ENCODE results near the gene NTNG2. TPM values are rescaled to one million over a fixed set of nuclear protein-coding genes. Genes with fewer than 3 reads are reported as not detected.

Gene NTNG2
- total RNA-seq, 8 experiments from 2014 or later, result 0.59 to 5.3 (median 2.1) TPM

DNA sequence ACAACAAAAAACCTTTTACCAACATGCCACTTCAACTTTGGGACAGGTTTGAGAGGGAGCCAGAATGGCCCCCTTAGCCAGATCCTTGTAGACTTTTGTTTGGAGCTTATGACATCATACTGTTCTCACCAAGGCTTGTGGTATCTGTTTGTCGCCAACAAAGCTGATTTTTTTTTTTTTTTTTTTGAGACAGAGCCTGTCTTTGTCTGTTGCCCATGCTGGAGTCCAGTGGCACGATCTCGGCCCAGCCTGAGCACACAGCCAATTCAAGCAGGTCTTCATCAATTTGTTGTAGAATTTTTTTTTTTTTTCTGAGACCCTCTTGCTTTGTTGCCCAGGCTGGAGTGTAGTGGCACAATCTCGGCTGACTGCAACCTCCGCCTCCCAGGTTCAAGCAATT is 26.4 kb upstream of the NTNG2 start:
- in situ Hi-C loops (cut with MboI; ENCODE audit: low pct_unique_long_range_greater_than_20kb in 2 of 9, low sequenced_read_pairs in 9 of 9, unreplicated experiment in 9 of 9), result no loop called here
- Histone ChIP-seq H3K27ac (peak overlapping the region; percentile 84 to 87), H3K4me1 (replicated peaks in 1 of 2) (peaks cover 28 to 38% of the 10 kb centered on the region in 2 donors), H3K4me3 (no peak overlapping the region)
- ATAC-seq (replicated peaks in 6 of 8), result no peak
- 4 to 100% (median 95%) methylated on average over 1 to 5 of the region's 5 CpGs for WGBS, 10 experiments

GRCh38 chr9:132136151-132136780 is 25.6 kb upstream of the NTNG2 start:
- H3K4me3 ChIP-seq, result no peak overlapping the region
- peaks cover 33 to 44% of the 10 kb centered on the region in 2 donors for H3K4me1 ChIP-seq (replicated peaks in 1 of 2)
- WGBS, 10 experiments, result 0 to 100% (median 85%) methylated on average over 1 to 3 of the region's 16 CpGs; no CpG with 5 or more reads in 6 of the 10 experiments
- ATAC-seq (replicated peaks in 6 of 8), result peak in 5 of 8 experiments; percentile 74 to 86 (median 77)
- in situ Hi-C loops (cut with MboI; ENCODE audit: low pct_unique_long_range_greater_than_20kb in 2 of 9, low sequenced_read_pairs in 9 of 9, unreplicated experiment in 9 of 9), result no loop called here
- H3K27ac ChIP-seq, result peak overlapping the region; percentile 84 to 87

DNA sequence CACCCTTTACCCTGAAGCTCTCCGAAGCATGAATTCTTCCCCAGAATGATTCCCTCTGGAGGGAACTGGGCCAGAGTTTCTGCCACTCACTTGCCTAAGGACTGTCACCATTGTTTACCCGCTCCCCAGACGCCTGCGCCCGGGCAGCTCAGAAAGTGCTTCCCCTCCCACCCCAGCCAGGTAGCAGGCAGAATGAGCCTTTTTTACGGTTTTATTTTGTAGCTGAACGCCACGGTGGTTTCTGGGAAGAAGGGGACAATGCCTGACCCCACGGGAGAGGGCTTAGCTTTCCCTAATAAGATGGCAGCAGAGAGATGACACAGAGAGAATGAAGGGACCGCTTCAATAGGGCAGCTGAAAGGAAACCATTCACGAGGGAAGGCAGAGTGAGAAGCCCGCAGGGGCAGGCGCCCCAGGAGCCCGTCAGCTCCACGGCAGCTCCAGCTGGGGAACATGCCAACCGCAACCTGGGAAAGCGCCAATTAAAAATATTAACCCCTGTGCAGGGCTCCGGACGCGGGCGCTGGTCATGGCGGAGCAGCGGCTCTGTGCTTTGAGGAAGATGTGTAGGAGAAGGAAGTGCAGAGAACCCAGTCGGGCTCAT is 20.4 kb upstream of the NTNG2 start:
- H3K27ac ChIP-seq, result peak overlapping the region in 1 of 2 donors; percentile 13
- H3K4me3 ChIP-seq, result peak overlapping the region in 2 of 5 donors; percentile 8 to 20
- peak in 7 of 8 experiments; percentile 25 to 81 (median 75) for ATAC-seq (replicated peaks in 6 of 8)
- in situ Hi-C loops (cut with MboI; ENCODE audit: low pct_unique_long_range_greater_than_20kb in 2 of 9, low sequenced_read_pairs in 9 of 9, unreplicated experiment in 9 of 9), result no loop called here
- WGBS, 10 experiments, result 0 to 60% (median 16%) methylated on average over 1 to 9 of the region's 24 CpGs; no CpG with 5 or more reads in 2 of the 10 experiments
- H3K4me1 ChIP-seq (replicated peaks in 1 of 2), result peaks cover 29 to 43% of the 10 kb centered on the region in 2 donors

DNA sequence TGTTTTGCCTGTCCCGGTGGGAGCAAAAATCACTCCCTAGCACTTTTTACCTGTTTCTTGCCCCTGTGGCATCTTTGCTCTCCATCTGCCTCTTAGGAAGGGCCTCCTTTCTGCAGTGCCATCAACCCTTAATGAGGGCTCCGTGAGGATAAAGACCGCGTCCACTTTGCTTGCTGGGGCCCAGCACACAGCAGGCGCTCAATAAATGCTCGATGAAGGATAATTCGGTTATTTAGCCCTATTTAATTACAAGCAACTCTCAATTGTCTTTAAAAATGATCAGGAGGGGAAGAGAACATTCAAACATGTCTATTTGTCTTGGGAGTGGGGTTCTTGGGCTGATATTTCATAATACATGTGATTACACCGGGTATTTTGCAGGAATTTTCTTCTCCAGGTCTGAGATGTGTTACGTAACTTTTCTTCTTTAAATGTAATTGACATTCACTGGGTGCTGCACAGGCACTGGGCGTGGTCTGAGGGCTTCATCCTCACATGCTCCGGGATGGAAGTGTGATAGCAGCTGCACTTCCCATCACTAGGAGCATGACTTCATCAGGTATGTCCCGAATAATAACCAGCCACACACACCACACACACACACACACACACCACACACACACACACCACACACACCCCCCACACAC is 19.8 kb upstream of the NTNG2 start:
- no peak overlapping the region for H3K4me3 ChIP-seq
- no peak for ATAC-seq (replicated peaks in 6 of 8)
- H3K4me1 ChIP-seq (replicated peaks in 1 of 2), result peaks cover 22 to 37% of the 10 kb centered on the region in 2 donors
- no peak overlapping the region for H3K27ac ChIP-seq
- WGBS, 10 experiments, result 30 to 95% (median 76%) methylated on average over 2 to 7 of the region's 12 CpGs; no CpG with 5 or more reads in 5 of the 10 experiments
- in situ Hi-C loops (cut with MboI; ENCODE audit: low pct_unique_long_range_greater_than_20kb in 2 of 9, low sequenced_read_pairs in 9 of 9, unreplicated experiment in 9 of 9), result no loop called here

DNA sequence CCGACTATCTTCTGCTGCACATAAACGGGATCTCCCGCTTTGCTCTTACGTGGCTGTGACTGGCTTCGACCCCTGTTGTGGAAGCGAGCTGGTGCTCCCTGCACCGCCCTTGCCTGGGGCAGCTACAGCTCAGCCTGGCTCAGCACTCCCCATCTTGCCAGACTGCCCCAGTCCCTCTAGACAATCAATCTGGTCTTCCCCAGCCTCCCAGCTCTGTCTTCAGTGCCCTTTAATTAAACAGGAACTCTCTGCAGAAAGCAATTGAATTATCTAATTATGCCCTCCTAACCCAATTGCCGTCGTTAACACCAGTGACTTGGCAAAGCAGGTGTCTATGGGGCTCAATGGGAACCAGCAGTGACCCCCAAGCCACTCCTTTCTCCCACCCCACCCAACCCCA is 18.9 kb upstream of the NTNG2 start:
- 29 to 73% (median 40%) methylated on average over 1 to 9 of the region's 9 CpGs; no CpG with 5 or more reads in 7 of the 10 experiments for WGBS, 10 experiments
- no peak for ATAC-seq (replicated peaks in 6 of 8)
- Histone ChIP-seq H3K27ac (no peak overlapping the region), H3K4me3 (no peak overlapping the region), H3K4me1 (replicated peaks in 1 of 2) (peaks cover 14 to 28% of the 10 kb centered on the region in 2 donors)
- in situ Hi-C loops (cut with MboI; ENCODE audit: low pct_unique_long_range_greater_than_20kb in 2 of 9, low sequenced_read_pairs in 9 of 9, unreplicated experiment in 9 of 9), result no loop called here

DNA sequence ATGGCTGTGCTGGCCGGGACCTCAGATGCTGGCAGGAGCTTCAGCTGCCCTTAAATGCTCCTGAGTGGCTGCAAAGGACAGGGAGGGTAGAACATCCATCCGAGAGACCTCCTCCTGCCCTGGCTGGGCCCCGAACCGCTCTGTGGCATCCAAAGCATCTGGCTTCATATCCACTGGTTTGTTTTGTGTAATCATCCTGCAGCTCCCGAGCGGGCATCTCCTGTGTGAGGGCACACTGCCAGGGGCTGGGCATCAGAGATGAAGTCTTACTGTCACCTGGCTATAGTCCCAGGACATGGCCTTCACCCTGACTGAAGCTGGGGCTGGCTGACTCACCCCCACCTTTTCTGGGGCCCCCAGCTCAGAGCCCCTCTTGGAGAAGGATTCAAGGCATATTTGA is 18.5 kb upstream of the NTNG2 start:
- WGBS, 10 experiments, result 17 to 90% (median 50%) methylated on average over 2 to 3 of the region's 6 CpGs; no CpG with 5 or more reads in 7 of the 10 experiments
- Histone ChIP-seq H3K4me1 (replicated peaks in 1 of 2) (peaks cover 12 to 27% of the 10 kb centered on the region in 2 donors), H3K4me3 (no peak overlapping the region), H3K27ac (no peak overlapping the region)
- no peak for ATAC-seq (replicated peaks in 6 of 8)
- in situ Hi-C loops (cut with MboI; ENCODE audit: low pct_unique_long_range_greater_than_20kb in 2 of 9, low sequenced_read_pairs in 9 of 9, unreplicated experiment in 9 of 9), result no loop called here

- Histone ChIP-seq H3K27ac (no peak overlapping the region), H3K4me1 (replicated peaks in 1 of 2) (peaks cover 12 to 23% of the 10 kb centered on the region in 2 donors), H3K4me3 (no peak overlapping the region)
- ATAC-seq (replicated peaks in 6 of 8), result peak in 1 of 8 experiments; percentile 56
- 35 to 100% (median 83%) methylated on average over 2 to 9 of the region's 10 CpGs for WGBS, 10 experiments
- in situ Hi-C loops (cut with MboI; ENCODE audit: low pct_unique_long_range_greater_than_20kb in 2 of 9, low sequenced_read_pairs in 9 of 9, unreplicated experiment in 9 of 9), result no loop called here
Observed at GRCh38 chr9:132144708-132145365, 17.0 kb upstream of the NTNG2 start.

GRCh38 chr9:132146039-132146438 is 15.8 kb upstream of the NTNG2 start:
- in situ Hi-C loops (cut with MboI; ENCODE audit: low pct_unique_long_range_greater_than_20kb in 2 of 9, low sequenced_read_pairs in 9 of 9, unreplicated experiment in 9 of 9), result no loop called here
- 10 to 95% (median 78%) methylated on average over 2 to 11 of the region's 12 CpGs; no CpG with 5 or more reads in 5 of the 10 experiments for WGBS, 10 experiments
- ATAC-seq (replicated peaks in 6 of 8), result no peak
- Histone ChIP-seq H3K4me1 (replicated peaks in 1 of 2) (peaks cover 9 to 14% of the 10 kb centered on the region in 2 donors), H3K4me3 (no peak overlapping the region), H3K27ac (no peak overlapping the region)

GRCh38 chr9:132146575-132146974 is 15.3 kb upstream of the NTNG2 start:
- in situ Hi-C loops (cut with MboI; ENCODE audit: low pct_unique_long_range_greater_than_20kb in 2 of 9, low sequenced_read_pairs in 9 of 9, unreplicated experiment in 9 of 9), result no loop called here
- Histone ChIP-seq H3K4me3 (no peak overlapping the region), H3K27ac (no peak overlapping the region), H3K4me1 (replicated peaks in 1 of 2) (peaks cover 4 to 8% of the 10 kb centered on the region in 2 donors)
- no peak for ATAC-seq (replicated peaks in 6 of 8)
- WGBS, 10 experiments, result 71 to 100% (median 93%) methylated on average over 1 to 13 of the region's 13 CpGs; no CpG with 5 or more reads in 5 of the 10 experiments

- in situ Hi-C loops (cut with MboI; ENCODE audit: low pct_unique_long_range_greater_than_20kb in 2 of 9, low sequenced_read_pairs in 9 of 9, unreplicated experiment in 9 of 9), result no loop called here
- Histone ChIP-seq H3K27ac (no peak overlapping the region), H3K4me1 (replicated peaks in 1 of 2) (peaks cover 2 to 4% of the 10 kb centered on the region in 2 donors), H3K4me3 (no peak overlapping the region)
- 50 to 97% (median 70%) methylated on average over 3 to 4 of the region's 4 CpGs; no CpG with 5 or more reads in 4 of the 10 experiments for WGBS, 10 experiments
- ATAC-seq (replicated peaks in 6 of 8), result no peak
Observed at GRCh38 chr9:132147331-132147730, 14.5 kb upstream of the NTNG2 start.

DNA sequence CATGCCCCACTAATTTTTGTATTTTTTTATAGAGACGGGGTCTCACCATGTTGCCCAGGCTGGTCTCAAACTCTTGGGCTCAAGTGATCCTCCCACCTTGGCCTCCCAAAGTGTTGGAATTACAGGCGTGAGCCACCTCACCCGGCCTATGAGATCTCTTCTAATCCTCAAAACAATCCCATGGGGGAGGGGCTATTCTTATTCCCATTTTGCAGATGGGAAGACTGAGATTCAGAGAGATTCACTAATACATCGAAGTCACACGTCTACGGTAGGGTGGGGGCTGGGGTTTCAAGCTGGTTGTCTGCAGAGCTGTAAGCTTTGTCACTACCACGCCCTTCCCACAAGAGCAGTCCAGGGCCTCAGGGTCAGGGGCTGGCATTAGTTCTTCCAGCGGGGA is 14.0 kb upstream of the NTNG2 start:
- Histone ChIP-seq H3K4me1 (replicated peaks in 1 of 2) (peaks cover 2% of the 10 kb centered on the region in 2 donors), H3K4me3 (no peak overlapping the region), H3K27ac (no peak overlapping the region)
- ATAC-seq (replicated peaks in 6 of 8), result no peak
- in situ Hi-C loops (cut with MboI; ENCODE audit: low pct_unique_long_range_greater_than_20kb in 2 of 9, low sequenced_read_pairs in 9 of 9, unreplicated experiment in 9 of 9), result no loop called here
- 29 to 100% (median 84%) methylated on average over 1 to 3 of the region's 8 CpGs; no CpG with 5 or more reads in 3 of the 10 experiments for WGBS, 10 experiments

DNA sequence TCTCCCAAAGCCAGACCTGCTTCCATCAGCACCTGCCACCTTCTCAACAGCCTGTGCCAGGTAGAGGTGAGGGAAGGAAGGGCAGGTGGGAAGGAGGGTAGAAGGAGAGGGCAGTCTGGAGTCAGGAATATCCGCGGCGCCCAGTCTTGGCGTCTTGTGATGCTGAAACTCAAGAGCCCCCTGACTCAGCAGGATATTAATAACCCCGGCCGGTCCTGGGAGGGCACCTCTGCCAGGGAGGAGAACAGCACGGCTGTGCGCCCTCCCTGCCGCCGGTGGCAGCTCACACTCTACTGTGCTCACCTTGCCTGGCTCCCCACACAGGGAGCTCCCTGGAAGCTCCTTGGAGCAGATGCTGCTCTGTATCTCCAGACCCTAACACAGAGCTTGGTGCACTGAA is 11.6 kb upstream of the NTNG2 start:
- no peak overlapping the region for H3K27ac ChIP-seq
- WGBS, 10 experiments, result 55% methylated on average over 7 of the region's 10 CpGs; no CpG with 5 or more reads in 9 of the 10 experiments
- peaks cover 12 to 17% of the 10 kb centered on the region in 2 donors for H3K4me1 ChIP-seq (replicated peaks in 1 of 2)
- in situ Hi-C loops (cut with MboI; ENCODE audit: low pct_unique_long_range_greater_than_20kb in 2 of 9, low sequenced_read_pairs in 9 of 9, unreplicated experiment in 9 of 9), result no loop called here
- H3K4me3 ChIP-seq, result no peak overlapping the region
- no peak for ATAC-seq (replicated peaks in 6 of 8)

GRCh38 chr9:132151118-132151517 is 10.7 kb upstream of the NTNG2 start:
- 0 to 100% (median 68%) methylated on average over 1 to 3 of the region's 4 CpGs; no CpG with 5 or more reads in 4 of the 10 experiments for WGBS, 10 experiments
- no peak overlapping the region for H3K4me3 ChIP-seq
- peaks cover 19 to 20% of the 10 kb centered on the region in 2 donors for H3K4me1 ChIP-seq (replicated peaks in 1 of 2)
- no peak for ATAC-seq (replicated peaks in 6 of 8)
- no peak overlapping the region for H3K27ac ChIP-seq
- in situ Hi-C loops (cut with MboI; ENCODE audit: low pct_unique_long_range_greater_than_20kb in 2 of 9, low sequenced_read_pairs in 9 of 9, unreplicated experiment in 9 of 9), result no loop called here

All from motor neuron (in vitro differentiated cells).